DMS53 treated with DMSO at 0.1 percent for 48 hours (cell line): ENCODE measurements around the gene KDM3A.
"Not testable (repeated sequence)": the region's sequence is repeated elsewhere in the genome, so short reads cannot be mapped to it uniquely, and the experiment has no call there.

Source experiments
- DNase-seq: peaks from one replicate; lab custom pipeline; 2025; ENCODE audit not compliant: unreplicated experiment; lab: John Stamatoyannopoulos, UW

KDM3A gene

DNA sequence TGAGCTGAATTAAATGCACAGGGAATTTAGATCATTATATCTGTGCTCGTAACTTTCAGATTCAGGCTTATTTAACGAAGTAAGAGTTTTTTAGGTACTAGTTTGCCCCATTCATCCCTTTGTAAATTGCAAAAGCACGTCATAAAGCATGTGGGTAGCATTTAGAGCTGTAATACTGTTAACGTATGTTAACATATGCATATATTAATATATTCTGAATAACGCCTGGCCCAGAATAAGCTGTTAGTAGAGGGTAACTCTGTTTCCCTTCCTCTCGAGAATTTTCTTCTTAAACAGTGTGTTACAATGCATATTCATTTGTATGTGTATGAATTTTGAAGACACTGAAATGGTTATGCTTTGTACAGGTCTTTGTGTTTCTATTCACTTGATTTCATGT lies 30.5 kb downstream of the KDM3A start:
- no peak for DNase-seq

DNA sequence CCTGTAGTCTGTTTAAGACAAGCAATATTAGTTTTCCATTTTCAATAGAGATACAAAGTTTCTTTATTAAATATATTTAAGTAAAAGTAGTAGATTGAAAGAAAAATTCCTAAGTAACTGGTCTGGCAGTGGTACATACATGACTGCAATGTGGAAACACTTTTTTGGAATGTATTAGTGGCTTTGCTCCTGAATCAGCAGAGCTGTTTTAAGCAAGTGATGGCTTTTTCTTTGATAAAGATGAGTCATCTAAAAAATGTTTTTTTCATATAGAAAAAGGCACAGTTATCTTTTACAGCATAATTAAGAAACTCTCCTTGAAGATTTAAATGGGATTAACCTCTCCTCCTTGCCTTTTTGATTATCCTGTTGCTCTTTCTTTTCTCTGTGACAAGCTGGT lies 34.9 kb downstream of the KDM3A start:
- DNase-seq: no peak

GRCh38 chr2:86476918-86477317 lies 35.7 kb downstream of the KDM3A start:
- no peak for DNase-seq

DNA sequence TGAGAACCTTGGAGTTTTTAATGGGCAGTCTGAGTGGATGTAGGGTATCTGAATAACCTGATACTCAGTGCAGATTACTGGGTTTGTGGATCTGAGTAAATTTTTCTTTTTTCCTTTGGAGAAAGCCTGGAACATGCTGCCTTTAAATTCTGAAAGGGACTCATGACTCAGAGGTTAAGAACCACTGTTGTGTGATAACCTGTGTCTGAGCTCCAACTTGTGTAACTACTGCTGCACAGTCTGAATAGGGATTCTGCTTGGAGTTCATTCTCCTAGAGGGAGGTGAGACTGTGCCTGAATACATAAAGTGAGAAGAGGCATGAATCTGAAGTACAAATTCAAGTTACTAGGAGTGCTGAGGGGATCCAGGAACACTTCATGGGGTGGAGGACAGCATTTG lies 36.2 kb downstream of the KDM3A start:
- no peak for DNase-seq

DNA sequence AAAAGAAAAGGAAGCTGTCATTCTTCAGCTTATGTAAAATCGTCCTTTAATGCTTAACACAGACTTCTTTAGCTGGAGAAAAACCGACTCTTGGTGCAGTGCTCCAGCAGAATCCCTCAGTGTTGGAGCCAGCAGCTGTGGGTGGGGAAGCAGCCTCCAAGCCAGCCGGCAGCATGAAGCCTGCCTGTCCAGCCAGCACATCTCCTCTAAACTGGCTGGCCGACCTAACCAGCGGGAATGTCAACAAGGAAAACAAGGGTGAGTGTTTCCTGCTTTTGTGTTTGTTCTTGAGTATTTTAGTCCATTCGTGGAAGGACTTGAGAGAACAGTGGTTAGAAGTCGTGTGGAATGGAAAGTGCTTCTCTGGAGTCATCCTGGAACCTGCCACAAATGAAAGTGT lies 38.9 kb downstream of the KDM3A start:
- DNase-seq: peak; percentile 61

DNA sequence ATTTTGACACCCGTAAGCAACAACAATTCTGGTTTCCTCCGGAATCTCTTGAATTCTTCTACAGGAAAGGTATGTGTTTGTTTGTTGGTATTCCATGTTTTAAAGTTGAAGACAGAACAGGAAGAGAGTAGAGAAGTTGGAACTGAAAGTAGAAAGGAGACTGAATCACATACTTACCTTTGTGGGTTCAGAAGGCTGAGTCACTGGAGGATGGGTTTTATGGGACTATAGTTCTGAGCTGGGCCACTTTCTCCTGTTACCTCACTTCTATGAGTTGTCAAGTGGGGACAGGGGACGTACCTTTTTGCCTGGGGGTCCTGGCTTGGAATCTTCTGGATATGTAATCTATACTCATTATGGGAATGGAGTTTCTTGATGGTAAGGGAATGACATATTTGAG lies 40.9 kb downstream of the KDM3A start:
- DNase-seq: no peak

DNA sequence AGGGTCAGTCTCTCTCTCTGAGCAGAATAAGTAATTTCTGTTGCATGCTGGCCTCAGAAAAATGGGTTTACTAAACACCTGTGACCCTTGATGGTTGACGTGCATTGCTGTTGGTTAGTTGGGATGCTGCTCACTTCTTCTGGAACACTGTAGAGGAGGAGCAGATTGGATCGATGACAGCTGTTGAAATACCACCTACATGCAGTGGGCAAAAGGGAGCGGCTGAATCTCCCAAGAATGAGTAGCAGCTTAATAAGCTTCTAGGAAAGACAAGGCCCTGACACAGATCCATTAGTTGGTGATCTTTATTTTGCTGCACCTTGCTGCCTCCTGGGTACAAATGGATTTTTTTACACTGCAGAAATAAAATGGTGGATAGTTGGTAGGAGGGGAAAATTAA lies 43.2 kb downstream of the KDM3A start:
- DNase-seq: no peak

- no peak for DNase-seq
Measured at GRCh38 chr2:86485103-86485502, 43.9 kb downstream of the KDM3A start.

DNA sequence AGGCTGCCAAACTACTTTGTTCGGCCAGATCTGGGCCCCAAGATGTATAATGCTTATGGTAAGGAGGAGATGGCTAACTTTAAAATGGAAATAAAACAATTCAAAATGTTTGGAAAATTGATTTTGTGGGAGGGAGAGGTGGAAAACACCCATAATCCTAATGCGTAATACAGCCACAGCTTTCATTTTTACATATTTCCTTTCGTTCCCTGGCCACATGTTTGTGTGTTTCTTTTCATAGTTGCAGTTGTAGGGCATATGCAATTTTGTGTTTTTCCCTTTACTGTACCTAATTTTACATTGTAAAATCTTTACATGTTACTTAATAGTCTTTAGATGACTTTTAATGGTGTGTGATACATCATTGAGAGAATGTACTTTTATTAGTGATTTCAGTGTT lies 44.6 kb downstream of the KDM3A start:
- DNase-seq: no peak

- no peak for DNase-seq
Measured at GRCh38 chr2:86487062-86487461, 45.9 kb downstream of the KDM3A start.

DNA sequence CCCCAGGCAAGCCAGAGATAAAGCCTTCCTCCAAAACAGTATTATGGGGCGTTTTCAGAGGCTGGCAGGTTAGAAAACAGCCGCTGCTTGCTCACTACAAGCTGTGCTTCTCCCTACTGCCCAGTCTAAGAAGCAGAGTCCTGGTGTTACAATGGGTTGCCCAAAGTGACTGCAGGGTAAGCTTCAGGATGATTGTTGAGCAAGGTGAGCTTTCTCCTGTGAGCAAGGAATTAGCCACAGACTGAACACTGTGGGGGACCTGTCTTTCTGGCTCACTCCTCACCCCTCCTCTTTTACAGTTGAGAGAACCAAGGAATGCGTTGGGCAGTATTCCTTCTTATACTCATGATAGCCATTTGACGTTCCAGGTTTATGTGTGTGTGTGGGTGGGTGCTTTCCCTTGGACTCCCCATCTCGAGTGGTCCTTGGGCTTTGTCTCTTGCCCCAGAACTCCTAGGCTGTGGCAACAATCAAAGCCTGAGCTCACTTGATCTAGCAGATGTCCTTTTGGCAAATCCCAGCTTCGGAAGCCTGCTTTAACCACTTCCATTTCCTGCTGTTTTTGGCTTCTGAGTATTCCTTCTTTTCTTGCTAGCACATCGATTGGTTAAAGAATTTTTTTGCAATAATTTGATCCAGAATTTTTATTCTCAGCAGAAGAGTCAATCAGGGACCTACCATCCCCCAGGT lies 47.5 kb downstream of the KDM3A start:
- DNase-seq: no peak

- DNase-seq: no peak
Measured at GRCh38 chr2:86489542-86489941, 48.4 kb downstream of the KDM3A start.

DNA sequence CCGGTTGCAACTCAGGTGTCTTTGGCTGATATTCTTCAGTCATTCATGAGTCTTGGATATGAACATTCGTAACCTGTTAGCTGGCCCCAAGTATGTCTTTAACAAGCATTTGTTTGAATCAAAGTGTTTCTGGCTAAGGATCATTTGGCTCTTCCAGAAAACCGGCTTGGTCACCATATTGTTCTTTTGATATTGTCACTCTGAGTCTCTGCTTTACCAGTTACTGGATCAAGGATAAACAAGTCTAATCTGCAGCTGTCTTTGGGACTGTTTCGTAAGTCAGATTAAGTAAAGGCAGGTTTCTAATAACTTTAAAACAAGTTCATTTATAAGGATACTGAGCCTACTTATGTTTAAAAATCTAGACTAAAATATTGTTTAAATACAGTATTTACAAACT lies 49.1 kb downstream of the KDM3A start:
- DNase-seq: no peak

DNA sequence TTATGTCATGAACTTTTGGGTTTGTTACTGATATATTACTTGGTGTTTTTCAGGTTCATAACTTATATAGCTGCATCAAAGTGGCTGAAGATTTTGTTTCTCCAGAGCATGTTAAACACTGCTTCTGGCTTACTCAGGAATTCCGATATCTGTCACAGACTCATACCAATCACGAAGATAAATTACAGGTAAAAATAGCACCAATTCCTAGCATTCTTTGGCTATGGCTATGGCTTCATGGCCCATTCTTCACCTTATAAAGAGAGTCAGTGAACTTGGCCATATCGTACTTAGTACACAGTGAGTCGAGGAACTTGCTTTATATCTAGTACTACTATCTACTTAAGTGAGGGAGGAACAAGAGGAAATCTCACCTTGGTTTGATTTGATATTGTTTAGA lies 49.9 kb downstream of the KDM3A start:
- DNase-seq: no peak

DNA sequence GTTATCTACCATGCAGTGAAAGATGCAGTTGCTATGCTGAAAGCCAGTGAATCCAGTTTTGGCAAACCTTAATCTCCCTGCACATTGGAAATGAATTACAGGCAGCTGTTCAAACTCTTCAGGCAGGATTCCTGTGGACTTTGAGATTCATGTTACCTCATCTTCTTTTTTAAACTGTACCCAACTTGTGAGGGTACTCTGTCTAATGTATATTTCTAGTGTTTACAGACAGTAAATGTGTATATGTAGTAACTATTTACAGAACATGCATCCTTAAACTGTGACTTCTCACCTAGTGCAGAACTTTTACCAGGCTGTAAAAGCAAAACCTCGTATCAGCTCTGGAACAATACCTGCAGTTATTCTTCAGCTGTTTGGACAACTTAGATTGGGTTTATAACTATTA lies 50.9 kb downstream of the KDM3A start:
- DNase-seq: peak; percentile 66

GRCh38 chr2:86496391-86496790 lies 55.2 kb downstream of the KDM3A start:
- DNase-seq: not testable (repeated sequence)

DNA sequence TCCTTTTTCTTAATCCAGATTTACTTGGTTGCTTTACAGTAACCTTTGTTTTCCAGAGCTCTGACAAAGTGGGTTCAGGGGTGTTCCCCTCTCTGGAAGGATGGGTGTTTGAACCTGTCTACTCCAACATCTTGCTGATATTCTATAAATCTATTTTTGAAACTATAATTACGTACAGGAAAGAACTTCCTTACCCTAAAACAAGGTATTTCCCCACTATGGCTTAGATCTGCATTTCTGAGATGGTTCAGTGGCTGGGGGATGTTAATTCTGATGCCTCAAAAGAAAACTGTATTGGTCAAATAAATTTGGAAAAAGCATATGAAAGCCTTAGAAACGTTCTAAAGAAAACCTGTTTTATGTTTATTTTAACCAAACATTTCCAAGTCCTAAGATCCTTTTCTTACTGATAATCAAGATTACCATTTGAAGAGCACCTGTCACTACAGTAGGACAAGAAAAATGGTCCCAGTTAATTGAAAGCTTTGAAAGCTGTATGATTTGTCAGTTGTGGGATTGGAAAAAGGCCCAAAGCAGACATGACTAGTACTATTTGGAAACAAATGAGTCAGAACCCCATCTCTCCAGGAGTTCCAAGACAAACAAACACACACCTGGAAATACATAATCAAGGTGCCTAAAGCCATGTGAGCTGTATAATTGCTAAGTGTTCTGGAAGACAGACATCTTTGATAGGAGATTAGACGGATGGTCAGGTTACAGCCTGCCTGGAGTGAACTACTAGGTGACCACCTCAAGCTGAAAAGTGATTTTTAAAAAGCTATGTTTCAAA lies 57.5 kb downstream of the KDM3A start:
- DNase-seq: peak; percentile 44

DNA sequence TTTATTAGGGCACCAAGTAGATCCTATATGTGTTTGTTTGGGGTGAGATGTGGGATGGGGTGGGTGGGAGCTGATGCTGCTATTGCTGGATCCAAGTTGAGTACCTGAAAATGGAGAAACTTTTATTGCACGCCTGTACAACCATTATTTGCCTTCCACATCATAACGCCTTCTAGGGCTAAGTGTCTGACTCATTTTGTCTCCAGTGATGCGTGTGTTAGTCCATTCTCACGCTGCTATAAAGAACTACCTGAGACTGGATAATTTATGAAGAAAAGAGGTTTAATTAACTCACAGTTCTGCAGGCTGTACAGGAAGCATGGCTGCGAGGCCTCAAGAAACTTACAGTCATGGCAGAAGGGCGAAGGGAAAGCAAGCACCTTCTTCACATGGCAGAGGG lies 58.2 kb downstream of the KDM3A start:
- DNase-seq: no peak

DNA sequence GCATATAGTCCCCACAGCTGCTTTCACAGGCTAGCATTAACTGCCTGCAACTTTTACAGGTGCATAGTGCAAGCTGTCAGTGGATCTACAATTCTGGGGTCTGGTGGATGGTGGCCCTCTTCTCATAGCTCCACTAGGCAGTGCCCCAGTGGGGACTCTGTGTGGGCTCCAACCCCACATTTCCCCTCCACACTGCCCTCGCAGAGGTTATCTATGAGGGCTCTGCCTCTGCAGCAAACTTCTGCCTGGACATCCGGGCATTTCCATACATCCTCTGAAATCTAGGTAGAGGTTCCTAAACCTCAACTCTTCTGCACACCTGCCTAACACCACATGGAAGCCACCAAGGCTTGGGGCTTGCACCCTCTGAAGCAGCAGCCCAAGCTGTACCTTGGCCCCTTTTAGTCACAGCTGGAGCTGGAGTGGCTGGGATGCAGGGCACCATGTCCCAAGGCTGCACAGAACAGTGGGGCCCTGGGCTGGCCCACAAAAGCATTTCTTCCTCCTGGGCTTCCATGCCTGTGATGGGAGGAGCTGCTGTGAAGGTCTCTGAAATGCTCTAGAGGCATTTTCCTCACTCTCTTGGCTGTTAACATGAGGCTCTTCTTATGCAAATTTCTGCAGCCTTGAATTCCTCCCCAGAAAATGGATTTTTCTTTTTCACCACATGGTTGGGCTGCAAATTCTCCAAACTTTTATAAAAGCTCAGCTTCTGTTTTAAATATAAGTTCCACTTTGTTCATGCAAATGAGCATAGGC lies 59.3 kb downstream of the KDM3A start:
- DNase-seq: no peak

DNA sequence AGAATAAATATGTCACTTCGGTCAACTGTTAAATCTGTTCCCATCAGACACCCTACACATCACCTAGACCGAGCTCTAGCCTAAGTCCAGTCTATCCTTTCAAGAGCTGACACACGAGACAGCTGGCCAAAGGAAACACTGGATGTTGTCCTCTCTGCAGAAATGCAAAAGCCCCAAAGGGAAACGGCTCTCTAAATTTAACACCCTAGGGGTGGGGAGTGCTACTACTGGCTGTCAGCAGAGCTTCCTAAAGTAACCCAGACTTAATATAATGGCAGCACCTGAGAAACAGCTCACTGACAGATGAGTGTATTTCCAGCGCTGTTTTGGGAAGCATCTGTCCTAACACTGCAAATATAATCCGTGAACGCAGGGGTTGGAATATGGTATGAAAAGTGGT lies 66.4 kb downstream of the KDM3A start:
- DNase-seq: no peak

DNA sequence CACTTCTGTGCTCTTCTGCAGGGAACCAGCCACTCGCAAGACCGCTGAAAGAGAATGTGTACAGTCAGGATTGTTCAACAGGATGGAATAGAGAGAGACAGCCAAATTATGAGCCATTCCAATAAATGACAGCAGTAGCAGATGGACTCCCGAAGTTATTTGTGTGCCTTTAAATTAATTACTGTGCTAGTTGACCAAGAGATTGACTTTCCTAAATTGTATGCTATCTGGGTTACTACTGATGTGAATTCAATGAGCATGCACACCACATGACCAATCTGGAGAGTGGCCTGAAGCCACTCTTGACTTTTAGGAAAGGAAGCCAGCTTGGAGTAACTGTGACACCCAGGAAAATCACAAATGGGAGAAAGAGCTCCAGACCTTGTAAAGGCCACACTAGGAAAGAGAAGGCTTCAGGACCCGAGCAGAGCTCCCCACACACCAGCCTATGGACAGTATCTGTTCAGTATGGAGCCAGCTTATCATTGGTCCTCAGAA lies 69.3 kb downstream of the KDM3A start:
- DNase-seq: no peak

DNA sequence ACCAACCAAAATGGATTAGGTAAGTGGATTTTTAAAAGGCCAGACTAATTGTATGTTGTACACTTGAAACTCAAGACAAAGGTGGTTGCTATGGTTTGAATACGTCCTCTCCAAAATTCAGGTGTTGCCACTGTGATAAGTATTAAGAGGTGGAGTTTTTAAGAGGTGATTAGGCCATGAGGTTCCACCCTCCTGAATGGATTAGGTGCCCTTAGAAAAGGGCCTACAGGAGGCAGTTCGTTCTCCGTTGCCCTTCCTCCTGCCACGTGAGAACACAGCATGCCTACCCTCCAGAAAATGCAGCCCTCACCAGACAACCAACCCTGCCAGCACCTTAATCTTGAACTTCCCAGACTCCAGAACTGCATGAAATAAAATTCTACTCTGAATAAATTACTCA lies 70.9 kb downstream of the KDM3A start:
- no peak for DNase-seq
